WI38 (cell line): ENCODE data around the gene SPATA21.

Experiments used
- H3K4me3 ChIP-seq: 2 replicates; pipeline ENCODE4 v1.5.1; 2011; ENCODE audit warnings: low read depth, mild to moderate bottlenecking, control low read depth, low read length
- TF ChIP-seq, protein P1 (sequence below): IDR thresholded peaks from 2 replicates; pipeline ENCODE4 v1.5.1; 2012; ENCODE audit warnings: low read depth, mild to moderate bottlenecking, control low read depth, low read length

Gene SPATA21

GRCh38 chr1:16451841-16452528, 14.8 kb upstream of the SPATA21 start:
- H3K4me3 ChIP-seq, result no peak overlapping the region
- TF ChIP-seq, protein P1, sequence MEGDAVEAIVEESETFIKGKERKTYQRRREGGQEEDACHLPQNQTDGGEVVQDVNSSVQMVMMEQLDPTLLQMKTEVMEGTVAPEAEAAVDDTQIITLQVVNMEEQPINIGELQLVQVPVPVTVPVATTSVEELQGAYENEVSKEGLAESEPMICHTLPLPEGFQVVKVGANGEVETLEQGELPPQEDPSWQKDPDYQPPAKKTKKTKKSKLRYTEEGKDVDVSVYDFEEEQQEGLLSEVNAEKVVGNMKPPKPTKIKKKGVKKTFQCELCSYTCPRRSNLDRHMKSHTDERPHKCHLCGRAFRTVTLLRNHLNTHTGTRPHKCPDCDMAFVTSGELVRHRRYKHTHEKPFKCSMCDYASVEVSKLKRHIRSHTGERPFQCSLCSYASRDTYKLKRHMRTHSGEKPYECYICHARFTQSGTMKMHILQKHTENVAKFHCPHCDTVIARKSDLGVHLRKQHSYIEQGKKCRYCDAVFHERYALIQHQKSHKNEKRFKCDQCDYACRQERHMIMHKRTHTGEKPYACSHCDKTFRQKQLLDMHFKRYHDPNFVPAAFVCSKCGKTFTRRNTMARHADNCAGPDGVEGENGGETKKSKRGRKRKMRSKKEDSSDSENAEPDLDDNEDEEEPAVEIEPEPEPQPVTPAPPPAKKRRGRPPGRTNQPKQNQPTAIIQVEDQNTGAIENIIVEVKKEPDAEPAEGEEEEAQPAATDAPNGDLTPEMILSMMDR, result no peak

DNA sequence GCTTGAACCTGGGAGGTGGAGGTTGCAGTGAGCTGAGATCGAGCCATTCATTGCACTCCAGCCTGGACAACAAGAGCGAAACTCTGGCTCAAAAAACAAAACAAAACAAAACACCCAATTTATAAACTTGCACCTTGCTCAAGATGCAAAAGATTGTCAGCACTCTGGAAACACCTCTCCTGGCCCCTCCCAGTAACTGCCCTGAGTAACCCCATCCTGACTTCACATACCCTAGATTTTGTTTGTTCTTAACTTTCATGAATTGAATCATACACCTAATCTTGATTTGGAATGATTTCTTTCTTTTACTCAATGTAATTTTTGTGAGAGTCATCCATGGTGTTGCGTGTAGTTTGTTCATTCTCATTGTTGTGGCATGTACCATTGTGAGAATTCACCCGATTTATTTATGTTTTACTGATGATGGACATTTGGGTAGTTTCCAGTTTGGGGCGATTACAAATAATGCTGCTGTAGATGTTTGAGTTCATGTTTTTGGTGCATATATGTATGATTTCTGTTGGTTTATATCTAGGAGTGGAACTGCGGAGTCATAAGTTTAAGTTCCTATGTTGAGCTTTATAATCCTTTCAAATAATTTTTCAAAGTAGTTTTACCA, 13.7 kb upstream of the SPATA21 start:
- no peak overlapping the region for H3K4me3 ChIP-seq
- TF ChIP-seq, protein P1, result no peak

GRCh38 chr1:16449666-16450065, 12.4 kb upstream of the SPATA21 start:
- TF ChIP-seq, protein P1, result no peak
- no peak overlapping the region for H3K4me3 ChIP-seq

GRCh38 chr1:16449065-16449464, 11.8 kb upstream of the SPATA21 start:
- TF ChIP-seq, protein P1, result no peak
- H3K4me3 ChIP-seq, result no peak overlapping the region

- no peak overlapping the region for H3K4me3 ChIP-seq
- TF ChIP-seq, protein P1, result no peak
These were observed 10.4 kb upstream of the SPATA21 start for GRCh38 chr1:16447641-16448040.

DNA sequence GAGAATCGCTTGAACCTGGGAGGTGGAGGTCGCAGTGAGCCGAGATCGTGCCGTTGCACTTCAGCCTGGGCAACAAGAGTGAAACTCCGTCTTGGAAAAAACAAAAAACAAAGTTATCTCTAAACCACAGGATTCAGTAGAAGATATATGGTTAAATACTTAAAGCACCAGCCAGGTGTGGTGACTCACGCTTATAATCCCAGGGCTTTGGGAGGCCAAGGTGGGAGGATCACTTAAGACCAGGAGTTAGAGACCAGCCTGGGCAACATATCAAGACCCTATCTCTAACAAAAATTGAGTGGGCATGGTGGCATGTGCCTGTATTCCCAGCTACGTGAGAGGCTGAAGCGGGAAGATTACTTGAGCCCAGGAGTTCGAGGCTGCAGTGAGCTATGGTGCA, 8.9 kb upstream of the SPATA21 start:
- TF ChIP-seq, protein P1, result no peak
- no peak overlapping the region for H3K4me3 ChIP-seq

DNA sequence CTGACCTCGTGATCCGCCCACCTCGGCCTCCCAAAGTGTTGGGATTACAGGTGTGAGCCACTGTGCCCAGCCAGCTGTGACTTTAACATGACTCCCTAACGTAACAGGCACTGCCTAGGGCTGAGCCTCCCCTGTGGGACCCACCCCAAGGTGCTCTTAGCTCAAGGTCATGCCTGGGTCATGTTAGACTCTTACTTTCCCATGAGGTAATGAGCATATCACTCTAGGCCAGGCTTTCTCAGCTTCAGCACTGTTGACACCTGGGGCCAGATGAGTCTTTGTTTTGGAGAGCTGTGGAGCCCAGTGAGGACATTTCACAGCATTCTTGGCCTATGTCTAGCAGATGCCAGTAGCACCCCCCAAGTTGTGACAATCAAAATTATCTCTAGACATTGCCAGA, 7.8 kb upstream of the SPATA21 start:
- no peak overlapping the region for H3K4me3 ChIP-seq
- TF ChIP-seq, protein P1, result no peak
